NCI-H1092 (cell line): Measurements from ENCODE around the gene ATP1A2.
"Not testable (repeated sequence)": the region's sequence is repeated elsewhere in the genome, so short reads cannot be mapped to it uniquely, and the experiment has no call there.

Experiments
- DNase-seq: peaks from one replicate; lab custom pipeline; 2025; lab: John Stamatoyannopoulos, UW

The ATP1A2 gene

GRCh38 chr1:160124705-160125478 lies 9.3 kb downstream of the ATP1A2 start:
- DNase-seq, result no peak

DNA sequence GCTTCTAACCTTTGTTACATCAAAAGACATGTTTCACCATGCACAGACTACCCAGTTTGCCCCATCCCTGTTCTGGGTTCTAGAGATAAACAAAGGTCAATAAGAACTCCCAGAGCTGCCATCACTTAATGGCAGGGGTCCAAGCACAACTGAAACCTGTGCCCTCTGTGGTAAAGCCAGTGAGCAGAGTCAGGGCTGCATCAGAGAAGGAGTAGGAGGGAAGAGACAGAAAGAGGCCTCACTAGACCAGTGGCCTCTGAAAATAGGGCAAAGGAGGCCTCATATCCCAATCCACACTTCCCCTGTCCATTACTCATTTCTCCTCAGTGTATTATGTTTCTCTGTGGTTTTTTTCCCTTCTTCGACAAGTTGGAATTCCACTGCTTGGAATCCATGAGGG lies 10.2 kb downstream of the ATP1A2 start:
- DNase-seq, result no peak

DNA sequence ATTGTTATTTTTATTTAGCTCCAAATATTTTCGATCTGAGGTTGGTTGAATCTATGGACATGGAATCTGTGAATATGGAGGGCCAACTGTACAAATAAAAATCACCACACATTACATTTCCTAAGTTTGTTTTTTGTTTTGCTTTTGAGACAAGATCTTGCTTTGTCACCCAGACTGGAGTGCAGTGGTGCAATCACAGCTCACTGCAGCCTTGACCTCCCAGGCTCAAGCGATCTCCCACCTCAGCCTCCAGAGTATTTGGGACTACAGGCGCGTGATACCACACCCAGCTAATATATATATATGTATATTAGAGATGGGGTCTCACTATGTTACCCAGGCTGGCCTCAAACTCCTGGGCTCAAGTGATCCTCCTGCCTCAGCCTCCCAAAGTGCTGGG lies 10.8 kb downstream of the ATP1A2 start:
- DNase-seq, result not testable (repeated sequence)

DNA sequence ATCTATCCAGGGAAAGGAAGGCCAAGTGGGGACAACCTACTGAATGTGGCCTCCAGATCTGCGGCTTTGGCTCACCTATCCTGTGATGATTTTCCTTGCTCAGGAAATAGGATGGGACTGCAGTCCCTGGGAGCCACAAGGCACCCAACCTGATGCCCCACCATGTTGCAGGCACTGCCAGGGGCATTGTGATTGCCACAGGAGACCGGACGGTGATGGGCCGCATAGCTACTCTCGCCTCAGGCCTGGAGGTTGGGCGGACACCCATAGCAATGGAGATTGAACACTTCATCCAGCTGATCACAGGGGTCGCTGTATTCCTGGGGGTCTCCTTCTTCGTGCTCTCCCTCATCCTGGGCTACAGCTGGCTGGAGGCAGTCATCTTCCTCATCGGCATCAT lies 11.8 kb downstream of the ATP1A2 start:
- no peak for DNase-seq

- DNase-seq, result no peak
Measured at GRCh38 chr1:160127865-160128523, 12.4 kb downstream of the ATP1A2 start.

DNA sequence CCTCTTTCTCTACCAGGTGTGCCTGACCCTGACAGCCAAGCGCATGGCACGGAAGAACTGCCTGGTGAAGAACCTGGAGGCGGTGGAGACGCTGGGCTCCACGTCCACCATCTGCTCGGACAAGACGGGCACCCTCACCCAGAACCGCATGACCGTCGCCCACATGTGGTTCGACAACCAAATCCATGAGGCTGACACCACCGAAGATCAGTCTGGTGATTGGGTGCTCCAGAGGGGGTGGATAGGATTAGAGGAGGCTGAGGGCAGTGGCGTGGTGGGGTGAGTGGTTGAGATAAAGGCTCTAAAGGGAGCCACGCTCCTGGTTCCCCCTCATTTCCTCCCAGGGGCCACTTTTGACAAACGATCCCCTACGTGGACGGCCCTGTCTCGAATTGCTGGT lies 13.1 kb downstream of the ATP1A2 start:
- DNase-seq, result no peak

GRCh38 chr1:160129046-160129445 lies 13.5 kb downstream of the ATP1A2 start:
- no peak for DNase-seq

- no peak for DNase-seq
Measured at GRCh38 chr1:160129558-160129957, 14.0 kb downstream of the ATP1A2 start.

- DNase-seq, result no peak
Measured at GRCh38 chr1:160129966-160130365, 14.4 kb downstream of the ATP1A2 start.

DNA sequence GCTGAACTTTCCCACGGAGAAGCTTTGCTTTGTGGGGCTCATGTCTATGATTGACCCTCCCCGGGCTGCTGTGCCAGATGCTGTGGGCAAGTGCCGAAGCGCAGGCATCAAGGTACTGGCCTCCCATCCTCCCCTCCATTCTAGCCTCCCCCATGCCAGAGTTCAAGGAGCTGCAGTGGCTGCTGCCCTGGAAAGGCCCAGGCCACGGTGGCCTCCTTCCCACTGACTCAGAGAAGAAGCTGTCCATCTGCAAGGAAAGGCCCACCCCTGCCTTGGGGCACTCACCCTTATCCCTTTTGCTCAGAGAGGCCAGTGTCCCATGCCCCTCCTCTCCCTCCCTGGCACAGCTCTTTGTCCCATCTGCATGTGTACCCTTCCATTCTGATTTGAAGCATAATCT lies 14.9 kb downstream of the ATP1A2 start:
- DNase-seq, result no peak

GRCh38 chr1:160130939-160131338 lies 15.4 kb downstream of the ATP1A2 start:
- DNase-seq, result no peak

DNA sequence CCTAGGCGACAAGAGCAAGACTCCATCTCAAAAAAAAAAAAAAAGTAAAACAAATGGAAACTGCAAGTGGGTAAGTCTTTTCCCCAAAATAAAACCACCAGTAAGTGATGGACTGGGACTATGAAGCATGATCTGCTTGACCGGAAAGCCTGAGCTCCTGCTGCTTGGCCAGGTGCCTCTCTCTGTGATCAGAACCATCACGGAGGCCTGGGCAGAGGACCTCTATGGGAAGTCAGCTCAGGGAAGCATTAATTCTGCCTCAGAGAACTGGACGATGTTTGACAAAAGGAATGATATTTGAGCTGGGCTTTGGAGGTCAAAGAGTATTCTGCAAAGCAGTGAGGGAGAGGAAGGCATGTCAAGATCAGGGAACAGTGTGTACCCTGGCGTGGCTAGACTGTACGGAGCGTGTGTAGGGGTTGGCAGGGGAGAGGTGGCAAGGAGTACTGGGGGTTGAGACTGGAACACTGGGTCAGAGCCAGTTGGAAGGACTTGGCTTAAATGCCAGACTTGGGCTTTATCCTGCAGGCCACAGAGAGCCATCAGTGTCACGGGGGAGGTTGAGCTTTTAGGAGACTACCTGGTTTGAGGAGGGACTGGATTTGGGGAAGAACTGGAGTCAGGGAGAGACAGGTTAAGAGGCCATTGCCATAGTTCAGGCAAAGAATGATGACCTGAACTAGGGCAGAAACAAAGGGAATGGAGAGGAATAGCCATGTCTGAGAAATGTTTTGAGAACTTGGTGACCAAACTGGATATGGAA lies 16.4 kb downstream of the ATP1A2 start:
- no peak for DNase-seq

- no peak for DNase-seq
Measured at GRCh38 chr1:160133990-160134770, 18.6 kb downstream of the ATP1A2 start.

DNA sequence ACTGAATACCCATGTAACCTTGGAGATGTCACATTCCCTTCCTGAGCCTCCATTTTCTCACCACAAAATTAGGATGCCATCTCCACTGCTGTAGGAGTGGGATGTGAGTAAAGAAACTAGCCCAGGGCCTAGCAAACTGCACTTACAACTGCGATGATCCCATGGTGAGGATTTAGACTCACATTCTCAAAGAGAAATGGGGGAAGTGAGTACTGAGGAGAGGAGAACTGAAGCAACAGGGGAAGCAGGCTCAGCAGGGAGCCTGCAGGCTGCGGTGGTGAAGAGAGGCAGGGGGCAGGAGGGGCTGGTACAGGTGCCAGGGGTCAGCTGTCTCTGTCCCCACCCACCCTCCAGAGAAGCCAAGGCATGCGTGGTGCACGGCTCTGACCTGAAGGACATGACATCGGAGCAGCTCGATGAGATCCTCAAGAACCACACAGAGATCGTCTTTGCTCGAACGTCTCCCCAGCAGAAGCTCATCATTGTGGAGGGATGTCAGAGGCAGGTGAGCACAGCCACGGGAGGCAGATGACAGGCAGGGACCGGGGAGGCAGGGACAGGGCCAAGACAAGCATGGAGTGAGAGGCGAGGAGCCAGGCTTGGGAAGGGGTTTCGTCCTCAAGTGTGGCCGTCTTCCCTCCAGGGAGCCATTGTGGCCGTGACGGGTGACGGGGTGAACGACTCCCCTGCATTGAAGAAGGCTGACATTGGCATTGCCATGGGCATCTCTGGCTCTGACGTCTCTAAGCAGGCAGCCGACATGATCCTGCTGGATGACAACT lies 19.4 kb downstream of the ATP1A2 start:
- DNase-seq, result no peak

GRCh38 chr1:160136121-160136925 lies 20.8 kb downstream of the ATP1A2 start:
- no peak for DNase-seq

DNA sequence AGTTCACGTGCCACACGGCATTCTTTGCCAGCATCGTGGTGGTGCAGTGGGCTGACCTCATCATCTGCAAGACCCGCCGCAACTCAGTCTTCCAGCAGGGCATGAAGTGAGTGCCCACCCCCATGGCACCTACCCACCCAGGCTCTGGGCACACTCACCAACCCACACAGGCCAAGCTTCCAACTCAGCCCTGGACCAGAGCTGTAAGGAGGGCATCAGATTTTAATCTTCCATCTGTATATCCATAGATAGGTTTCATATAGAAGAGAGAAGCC lies 21.3 kb downstream of the ATP1A2 start:
- no peak for DNase-seq

DNA sequence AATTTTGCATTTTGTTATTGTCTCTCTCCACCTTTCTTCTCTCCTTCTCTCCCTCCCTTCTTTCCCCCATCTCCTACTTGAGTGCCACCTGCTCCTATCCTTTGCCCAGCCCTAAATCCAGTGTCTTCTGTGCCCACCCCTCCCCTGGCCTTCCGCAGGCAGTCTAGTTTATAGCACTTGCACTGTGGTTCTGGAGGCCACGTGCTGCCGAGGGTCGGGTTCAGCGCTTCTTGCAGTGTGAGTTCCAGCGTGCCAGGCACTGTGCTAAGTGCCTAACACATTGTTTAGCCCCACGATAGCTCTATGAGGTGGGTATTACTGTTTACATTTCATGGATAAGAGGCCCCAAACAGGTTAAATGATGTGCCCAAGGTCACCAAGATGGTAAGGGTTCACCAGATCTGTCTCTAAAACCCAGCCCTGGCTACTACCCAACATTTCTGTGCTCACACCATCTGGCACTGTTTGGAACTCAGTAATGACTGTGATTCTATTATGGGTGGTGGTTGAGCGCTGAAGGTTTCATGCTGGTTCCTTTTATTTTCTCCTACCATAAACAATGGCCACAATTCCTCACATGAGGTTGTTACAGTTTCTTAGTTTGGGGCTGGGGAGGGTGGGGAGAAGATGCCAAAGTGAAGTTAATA lies 21.8 kb downstream of the ATP1A2 start:
- DNase-seq, result no peak

- no peak for DNase-seq
Measured at GRCh38 chr1:160139840-160140239, 24.3 kb downstream of the ATP1A2 start.

- no peak for DNase-seq
Measured at GRCh38 chr1:160143695-160144094, 28.1 kb downstream of the ATP1A2 start.

- no peak for DNase-seq
Measured at GRCh38 chr1:160144921-160145320, 29.4 kb downstream of the ATP1A2 start.
